ENCODE results near the gene ANXA6. TPM values are rescaled to one million over a fixed set of nuclear protein-coding genes. Genes with fewer than 3 reads are reported as not detected.

The ANXA6 gene
- polyA plus RNA-seq, 3 donors: 60.6 to 124 (median 93.5) TPM

- Mint-ChIP-seq H3K36me3 (peaks cover 73 to 87% of the 10 kb centered on the region in 2 donors), H3K4me1 (peaks cover 32% of the 10 kb centered on the region), H3K27me3 (ENCODE audit: low read depth in 3 of 3) (no peaks in the 10 kb centered on the region), H3K27ac (peak overlapping the region in 2 of 7 donors; percentile 12 to 33), H3K9me3 (no peaks in the 10 kb centered on the region), H3K4me3 (no peak overlapping the region)
- Histone ChIP-seq H3K27me3 (ENCODE audit: control insufficient read depth in 2 of 2, insufficient read depth in 2 of 2, low read length in 2 of 2) (no peaks in the 10 kb centered on the region), H2AFZ (ENCODE audit: insufficient read depth, low read depth, low read length, poor library complexity, severe bottlenecking) (no peak overlapping the region), H3K4me2 (replicated peaks; ENCODE audit: extremely low read depth, low read length, poor library complexity, severe bottlenecking) (no peak overlapping the region), H3K9me3 (replicated peaks in 1 of 2; ENCODE audit: control insufficient read depth in 1 of 2, insufficient read depth in 1 of 2, low read length in 2 of 2) (no peaks in the 10 kb centered on the region), H3K36me3 (replicated peaks in 1 of 2; ENCODE audit: control insufficient read depth in 1 of 2, insufficient read depth in 2 of 2, low read length in 2 of 2) (peaks cover 70 to 79% of the 10 kb centered on the region in 2 donors), H4K20me1 (ENCODE audit: insufficient read depth, low read length) (peaks cover 32% of the 10 kb centered on the region), H3K79me2 (ENCODE audit: insufficient read depth, low read length) (peaks cover 25% of the 10 kb centered on the region), H3K4me3 (replicated peaks in 1 of 3; ENCODE audit: low read depth in 2 of 3, low read length in 3 of 3) (no peak overlapping the region), H3K27ac (ENCODE audit: low read depth in 1 of 2, low read length in 2 of 2) (peak overlapping the region in 1 of 2 donors; percentile 20), H3K9ac (ENCODE audit: insufficient read depth, low read length, poor library complexity, severe bottlenecking) (no peak overlapping the region), H3K4me1 (ENCODE audit: control insufficient read depth in 1 of 2, insufficient read depth in 2 of 2, low read length in 2 of 2) (peaks cover 27 to 30% of the 10 kb centered on the region in 2 donors)
- no peak for DNase-seq
- intact Hi-C loops (cut with micrococcal nuclease): no loop called here
- WGBS (ENCODE audit: insufficient coverage): 100% methylated on average over 2 of the region's 5 CpGs
- TF ChIP-seq CTCF (IDR thresholded peaks at IDR 0.05): no peak
These were observed 35.9 kb downstream of the ANXA6 start for GRCh38 chr5:151121665-151122064.

GRCh38 chr5:151121095-151121494, 36.5 kb downstream of the ANXA6 start:
- no peaks in the 10 kb centered on the region for H3K27me3 Mint-ChIP-seq (ENCODE audit: low read depth in 3 of 3)
- Histone ChIP-seq H3K27ac (ENCODE audit: low read depth in 1 of 2, low read length in 2 of 2) (peak overlapping the region in 1 of 2 donors; percentile 20), H3K4me3 (replicated peaks in 1 of 3; ENCODE audit: low read depth in 2 of 3, low read length in 3 of 3) (no peak overlapping the region), H2AFZ (ENCODE audit: insufficient read depth, low read depth, low read length, poor library complexity, severe bottlenecking) (no peak overlapping the region), H3K4me1 (ENCODE audit: control insufficient read depth in 1 of 2, insufficient read depth in 2 of 2, low read length in 2 of 2) (peaks cover 22 to 25% of the 10 kb centered on the region in 2 donors), H3K4me2 (replicated peaks; ENCODE audit: extremely low read depth, low read length, poor library complexity, severe bottlenecking) (no peak overlapping the region), H4K20me1 (ENCODE audit: insufficient read depth, low read length) (peaks cover 32% of the 10 kb centered on the region), H3K27me3 (ENCODE audit: control insufficient read depth in 2 of 2, insufficient read depth in 2 of 2, low read length in 2 of 2) (no peaks in the 10 kb centered on the region), H3K79me2 (ENCODE audit: insufficient read depth, low read length) (peaks cover 23% of the 10 kb centered on the region), H3K9ac (ENCODE audit: insufficient read depth, low read length, poor library complexity, severe bottlenecking) (no peak overlapping the region), H3K36me3 (replicated peaks in 1 of 2; ENCODE audit: control insufficient read depth in 1 of 2, insufficient read depth in 2 of 2, low read length in 2 of 2) (peaks cover 75 to 83% of the 10 kb centered on the region in 2 donors), H3K9me3 (replicated peaks in 1 of 2; ENCODE audit: control insufficient read depth in 1 of 2, insufficient read depth in 1 of 2, low read length in 2 of 2) (no peaks in the 10 kb centered on the region)
- no peaks in the 10 kb centered on the region for H3K9me3 Mint-ChIP-seq
- 93% methylated on average over 2 of the region's 2 CpGs for WGBS (ENCODE audit: insufficient coverage)
- H3K27ac Mint-ChIP-seq: peak overlapping the region in 2 of 7 donors; percentile 25 to 46
- TF ChIP-seq CTCF (IDR thresholded peaks at IDR 0.05): no peak
- intact Hi-C loops (cut with micrococcal nuclease): no loop called here
- H3K4me3 Mint-ChIP-seq: no peak overlapping the region
- peaks cover 26% of the 10 kb centered on the region for H3K4me1 Mint-ChIP-seq
- DNase-seq: no peak
- H3K36me3 Mint-ChIP-seq: peaks cover 76 to 87% of the 10 kb centered on the region in 2 donors

All from CD14-positive monocyte (primary cell).